K562 (cell line): ENCODE results near the gene SOWAHA. TPM values are rescaled to one million over a fixed set of nuclear protein-coding genes. Genes with fewer than 3 reads are reported as not detected.

Experiments
- BHLHE40 ChIP-seq: IDR thresholded peaks from 2 replicates; pipeline ENCODE4 v1.6.1; 2011; ENCODE audit warnings: low read length, improper control_type of control experiment
- CBX3 ChIP-seq, 2 experiments: IDR thresholded peaks; 1 replicate in 1 of 2; 2 replicates in 1 of 2; pipeline ENCODE4 v1.6.1; 2012; ENCODE audit warnings: inconsistent platforms in 2 of 2, low read length in 2 of 2, borderline replicate concordance in 1 of 2, control low read depth in 1 of 2
- JUND ChIP-seq, 2 experiments: IDR thresholded peaks; 2 replicates in 1 of 2; 3 replicates in 1 of 2; pipeline ENCODE4 v1.6.1; 2011; ENCODE audit warnings: borderline replicate concordance in 2 of 2, low read depth in 2 of 2, low read length in 2 of 2, improper control_type of control experiment in 1 of 2, missing biosample characterization in 1 of 2, missing genetic modification characterization in 1 of 2, missing genetic modification reagents in 1 of 2
- MYC ChIP-seq, 2 experiments: fragments of 250-450 bp in 1 of 2; sonication (Bioruptor Pico) in 1 of 2; IDR thresholded peaks; 2 replicates each; pipeline versions ENCODE4 v1.5.1 to v1.6.1; 2012 to 2021; ENCODE audit warnings: low read depth in 2 of 2, borderline replicate concordance in 1 of 2, improper control_type of control experiment in 1 of 2, low read length in 1 of 2, mild to moderate bottlenecking in 1 of 2, moderate library complexity in 1 of 2
- PTTG1 ChIP-seq: fragments of 450-650 bp; IDR thresholded peaks from 2 replicates; pipeline ENCODE4 v1.6.1; 2016; ENCODE audit warnings: low read depth, mild to moderate bottlenecking, missing genetic modification characterization, missing compliant biosample characterization
- RAD21 ChIP-seq, 2 experiments: fragments of 250-450 bp in 1 of 2; fragments of 450-650 bp in 1 of 2; sonication (Bioruptor Pico) in 1 of 2; formaldehyde crosslinking in 1 of 2; IDR thresholded peaks in 1 of 2; conservative IDR thresholded peaks in 1 of 2; 2 replicates each; pipeline versions ENCODE4 v1.4.0 to v1.8.0; 2020 to 2022; ENCODE audit warnings: mild to moderate bottlenecking in 2 of 2, moderate library complexity in 1 of 2
- polyA plus RNA-seq, 8 experiments: library from polyadenylated mRNA; depleted of rRNA in 4 of 8; stranded (reverse) in 5 of 8; unstranded in 3 of 8; fragments of >200 nt; fragmentation: Nextera tagmentation in 2 of 8; fragmentation: Illumina TruSeq in 1 of 8; extraction: Ambion mirVana in 2 of 8; extraction: Trizol in 1 of 8; gene quantifications; 2 replicates each; pipeline versions ENCODE4 v1.2.1 to v1.2.3, GENCODE V29; 2011 to 2014; ENCODE audit warnings: inconsistent platforms in 1 of 8, missing spikeins in 1 of 8
- total RNA-seq, 7 experiments: library from RNA; depleted of rRNA in 6 of 7; stranded (reverse); fragments of >200 nt in 6 of 7; fragmentation: Illumina TruSeq in 2 of 7; extraction: Trizol in 2 of 7; gene quantifications; 2 replicates each; pipeline versions ENCODE4 v1.2.1 to v1.2.3, GENCODE V29; 2011 to 2021; ENCODE audit warnings: low replicate concordance in 1 of 7
- TF ChIP-seq, protein P1 (sequence below): fragments of 250-450 bp; sonication (Bioruptor Pico); IDR thresholded peaks from 2 replicates; pipeline ENCODE4 v1.4.0; 2020
- TF ChIP-seq, protein P2 (sequence below), 2 experiments: fragments of 450-650 bp in 1 of 2; sonication (generic) in 1 of 2; formaldehyde crosslinking in 1 of 2; IDR thresholded peaks; 2 replicates each; pipeline versions ENCODE4 v1.7.1 to v1.9.0; 2016 to 2022; ENCODE audit warnings: inconsistent platforms in 1 of 2, mild to moderate bottlenecking in 1 of 2, missing genetic modification reagents in 1 of 2

Gene SOWAHA
- total and polyA plus RNA-seq, 9 of the 15 experiments (the other 6 are each of a cell fraction or from before 2014, with no cell fraction given), result not detected

DNA sequence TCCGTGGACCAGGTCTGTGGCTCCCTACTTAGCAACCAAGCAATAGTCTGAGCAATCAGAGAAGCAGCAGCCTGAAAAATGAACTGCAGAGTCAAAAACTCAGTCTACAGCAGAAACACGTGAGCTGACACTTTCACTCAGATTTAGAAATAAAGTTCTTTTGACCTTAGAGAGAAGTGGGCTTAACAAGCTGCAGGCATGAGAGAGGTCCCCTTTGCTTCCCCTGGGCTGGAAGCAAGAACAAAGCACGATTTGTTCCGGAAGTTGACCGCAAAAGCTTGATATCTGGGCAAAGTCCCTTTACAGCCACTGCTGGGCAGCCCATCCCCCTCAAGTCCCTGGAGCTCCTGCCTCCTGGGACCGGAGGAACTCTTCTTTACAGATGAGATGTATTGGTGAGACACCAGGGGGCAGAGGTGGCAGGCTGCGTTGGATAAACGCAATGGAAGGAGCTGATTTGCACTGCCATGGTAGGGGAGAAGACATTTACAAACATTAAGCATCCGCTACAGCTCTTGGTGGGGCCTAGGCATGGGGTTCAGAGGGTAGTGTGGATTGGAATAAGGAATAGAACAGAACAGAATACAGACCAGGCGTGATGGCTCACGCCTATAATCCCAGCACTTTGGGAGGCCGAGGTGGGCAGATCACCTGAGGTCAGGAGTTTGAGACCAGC is 5.8 kb upstream of the SOWAHA start (continued):
- TF ChIP-seq, protein P1, sequence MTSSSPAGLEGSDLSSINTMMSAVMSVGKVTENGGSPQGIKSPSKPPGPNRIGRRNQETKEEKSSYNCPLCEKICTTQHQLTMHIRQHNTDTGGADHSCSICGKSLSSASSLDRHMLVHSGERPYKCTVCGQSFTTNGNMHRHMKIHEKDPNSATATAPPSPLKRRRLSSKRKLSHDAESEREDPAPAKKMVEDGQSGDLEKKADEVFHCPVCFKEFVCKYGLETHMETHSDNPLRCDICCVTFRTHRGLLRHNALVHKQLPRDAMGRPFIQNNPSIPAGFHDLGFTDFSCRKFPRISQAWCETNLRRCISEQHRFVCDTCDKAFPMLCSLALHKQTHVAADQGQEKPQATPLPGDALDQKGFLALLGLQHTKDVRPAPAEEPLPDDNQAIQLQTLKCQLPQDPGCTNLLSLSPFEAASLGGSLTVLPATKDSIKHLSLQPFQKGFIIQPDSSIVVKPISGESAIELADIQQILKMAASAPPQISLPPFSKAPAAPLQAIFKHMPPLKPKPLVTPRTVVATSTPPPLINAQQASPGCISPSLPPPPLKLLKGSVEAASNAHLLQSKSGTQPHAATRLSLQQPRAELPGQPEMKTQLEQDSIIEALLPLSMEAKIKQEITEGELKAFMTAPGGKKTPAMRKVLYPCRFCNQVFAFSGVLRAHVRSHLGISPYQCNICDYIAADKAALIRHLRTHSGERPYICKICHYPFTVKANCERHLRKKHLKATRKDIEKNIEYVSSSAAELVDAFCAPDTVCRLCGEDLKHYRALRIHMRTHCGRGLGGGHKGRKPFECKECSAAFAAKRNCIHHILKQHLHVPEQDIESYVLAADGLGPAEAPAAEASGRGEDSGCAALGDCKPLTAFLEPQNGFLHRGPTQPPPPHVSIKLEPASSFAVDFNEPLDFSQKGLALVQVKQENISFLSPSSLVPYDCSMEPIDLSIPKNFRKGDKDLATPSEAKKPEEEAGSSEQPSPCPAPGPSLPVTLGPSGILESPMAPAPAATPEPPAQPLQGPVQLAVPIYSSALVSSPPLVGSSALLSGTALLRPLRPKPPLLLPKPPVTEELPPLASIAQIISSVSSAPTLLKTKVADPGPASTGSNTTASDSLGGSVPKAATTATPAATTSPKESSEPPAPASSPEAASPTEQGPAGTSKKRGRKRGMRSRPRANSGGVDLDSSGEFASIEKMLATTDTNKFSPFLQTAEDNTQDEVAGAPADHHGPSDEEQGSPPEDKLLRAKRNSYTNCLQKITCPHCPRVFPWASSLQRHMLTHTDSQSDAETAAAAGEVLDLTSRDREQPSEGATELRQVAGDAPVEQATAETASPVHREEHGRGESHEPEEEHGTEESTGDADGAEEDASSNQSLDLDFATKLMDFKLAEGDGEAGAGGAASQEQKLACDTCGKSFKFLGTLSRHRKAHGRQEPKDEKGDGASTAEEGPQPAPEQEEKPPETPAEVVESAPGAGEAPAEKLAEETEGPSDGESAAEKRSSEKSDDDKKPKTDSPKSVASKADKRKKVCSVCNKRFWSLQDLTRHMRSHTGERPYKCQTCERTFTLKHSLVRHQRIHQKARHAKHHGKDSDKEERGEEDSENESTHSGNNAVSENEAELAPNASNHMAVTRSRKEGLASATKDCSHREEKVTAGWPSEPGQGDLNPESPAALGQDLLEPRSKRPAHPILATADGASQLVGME (CRISPR knock-in tag), result no peak
- peak; percentile 44; the same call in 1 of the 2 replicates for TF ChIP-seq JUND (IDR thresholded peaks at IDR 0.05; ENCODE audit: borderline replicate concordance, low read depth, low read length)
- no peak for TF ChIP-seq JUND (tag; IDR thresholded peaks at IDR 0.05; ENCODE audit: borderline replicate concordance, low read depth, low read length)
- 0 out of 2 replicates have a peak, but pooled peaks have one; percentile 13 for TF ChIP-seq BHLHE40
- no peak for TF ChIP-seq PTTG1 (tag)
- peak; percentile 34; the same call in 1 of the 2 replicates for TF ChIP-seq MYC (IDR thresholded peaks at IDR 0.05; ENCODE audit: low read depth, low read length)
- TF ChIP-seq MYC (CRISPR knock-in tag; IDR thresholded peaks at IDR 0.05; ENCODE audit: borderline replicate concordance, low read depth), result no peak
- no peak for TF ChIP-seq CBX3 (IDR thresholded peaks at IDR 0.05; ENCODE audit: borderline replicate concordance in 1 of 2, low read length in 2 of 2)
- TF ChIP-seq, protein P2, sequence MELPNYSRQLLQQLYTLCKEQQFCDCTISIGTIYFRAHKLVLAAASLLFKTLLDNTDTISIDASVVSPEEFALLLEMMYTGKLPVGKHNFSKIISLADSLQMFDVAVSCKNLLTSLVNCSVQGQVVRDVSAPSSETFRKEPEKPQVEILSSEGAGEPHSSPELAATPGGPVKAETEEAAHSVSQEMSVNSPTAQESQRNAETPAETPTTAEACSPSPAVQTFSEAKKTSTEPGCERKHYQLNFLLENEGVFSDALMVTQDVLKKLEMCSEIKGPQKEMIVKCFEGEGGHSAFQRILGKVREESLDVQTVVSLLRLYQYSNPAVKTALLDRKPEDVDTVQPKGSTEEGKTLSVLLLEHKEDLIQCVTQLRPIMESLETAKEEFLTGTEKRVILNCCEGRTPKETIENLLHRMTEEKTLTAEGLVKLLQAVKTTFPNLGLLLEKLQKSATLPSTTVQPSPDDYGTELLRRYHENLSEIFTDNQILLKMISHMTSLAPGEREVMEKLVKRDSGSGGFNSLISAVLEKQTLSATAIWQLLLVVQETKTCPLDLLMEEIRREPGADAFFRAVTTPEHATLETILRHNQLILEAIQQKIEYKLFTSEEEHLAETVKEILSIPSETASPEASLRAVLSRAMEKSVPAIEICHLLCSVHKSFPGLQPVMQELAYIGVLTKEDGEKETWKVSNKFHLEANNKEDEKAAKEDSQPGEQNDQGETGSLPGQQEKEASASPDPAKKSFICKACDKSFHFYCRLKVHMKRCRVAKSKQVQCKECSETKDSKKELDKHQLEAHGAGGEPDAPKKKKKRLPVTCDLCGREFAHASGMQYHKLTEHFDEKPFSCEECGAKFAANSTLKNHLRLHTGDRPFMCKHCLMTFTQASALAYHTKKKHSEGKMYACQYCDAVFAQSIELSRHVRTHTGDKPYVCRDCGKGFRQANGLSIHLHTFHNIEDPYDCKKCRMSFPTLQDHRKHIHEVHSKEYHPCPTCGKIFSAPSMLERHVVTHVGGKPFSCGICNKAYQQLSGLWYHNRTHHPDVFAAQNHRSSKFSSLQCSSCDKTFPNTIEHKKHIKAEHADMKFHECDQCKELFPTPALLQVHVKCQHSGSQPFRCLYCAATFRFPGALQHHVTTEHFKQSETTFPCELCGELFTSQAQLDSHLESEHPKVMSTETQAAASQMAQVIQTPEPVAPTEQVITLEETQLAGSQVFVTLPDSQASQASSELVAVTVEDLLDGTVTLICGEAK (IDR thresholded peaks at IDR 0.05), result no peak
- TF ChIP-seq, protein P2 (CRISPR knock-in tag; IDR thresholded peaks at IDR 0.05), result no peak
- TF ChIP-seq RAD21 (CRISPR knock-in tag; conservative IDR thresholded peaks at IDR 0.05 in 1 of 2, IDR thresholded peaks at IDR 0.05 in 1 of 2), result peak; percentile 35 to 48; a peak in 3 of 4 replicates
